NCI-H2171 (cell line): ENCODE measurements around the gene DCANP1.
"Not testable (repeated sequence)": the region's sequence is repeated elsewhere in the genome, so short reads cannot be mapped to it uniquely, and the experiment has no call there.

Experiments
- DNase-seq: peaks from one replicate; lab custom pipeline; 2025; lab: John Stamatoyannopoulos, UW

The DCANP1 gene

GRCh38 chr5:135447298-135447929, at the start of gene DCANP1:
DCANP1 (minus strand) TSS chr5:135447348; CDS start chr5:135447108, 240 bp downstream.
- DNase-seq: no peak

GRCh38 chr5:135495531-135495930, 48.4 kb upstream of the DCANP1 start:
- not testable (repeated sequence) for DNase-seq

- no peak for DNase-seq
These were observed 47.0 kb upstream of the DCANP1 start for GRCh38 chr5:135494196-135494595.

- DNase-seq: no peak
These were observed 46.4 kb upstream of the DCANP1 start for GRCh38 chr5:135493406-135494180.

GRCh38 chr5:135492319-135492626, 45.1 kb upstream of the DCANP1 start:
- no peak for DNase-seq

- peak; percentile 78 for DNase-seq
These were observed 44.6 kb upstream of the DCANP1 start for GRCh38 chr5:135491552-135492318.

GRCh38 chr5:135491038-135491551, 43.9 kb upstream of the DCANP1 start:
- DNase-seq: no peak

GRCh38 chr5:135490245-135491037, 43.3 kb upstream of the DCANP1 start:
- no peak for DNase-seq

- DNase-seq: no peak
These were observed 42.5 kb upstream of the DCANP1 start for GRCh38 chr5:135489466-135490244.

GRCh38 chr5:135488727-135489465, 41.7 kb upstream of the DCANP1 start:
- DNase-seq: peak; percentile 75

- no peak for DNase-seq
These were observed 40.8 kb upstream of the DCANP1 start for GRCh38 chr5:135487839-135488514.

- DNase-seq: no peak
These were observed 39.9 kb upstream of the DCANP1 start for GRCh38 chr5:135487037-135487395.

GRCh38 chr5:135486131-135487036, 39.2 kb upstream of the DCANP1 start:
- no peak for DNase-seq

GRCh38 chr5:135484674-135485086, 37.5 kb upstream of the DCANP1 start:
- no peak for DNase-seq

- no peak for DNase-seq
These were observed 36.1 kb upstream of the DCANP1 start for GRCh38 chr5:135483254-135483653.

- DNase-seq: no peak
These were observed 35.3 kb upstream of the DCANP1 start for GRCh38 chr5:135482381-135482933.

- no peak for DNase-seq
These were observed 34.8 kb upstream of the DCANP1 start for GRCh38 chr5:135481909-135482311.

GRCh38 chr5:135481387-135481786, 34.2 kb upstream of the DCANP1 start:
- no peak for DNase-seq
